IMR-90 (cell line): ENCODE data around the gene STRC. TPM values are rescaled to one million over a fixed set of nuclear protein-coding genes. Genes with fewer than 3 reads are reported as not detected.
"Not testable (repeated sequence)": the region's sequence is repeated elsewhere in the genome, so short reads cannot be mapped to it uniquely, and the experiment has no call there.

Experiments used
- ATAC-seq: fragments of 200-7000 bp; cut with Tn5 transposase; 2 replicates; pipeline ENCODE4 v1.9.1; 2020; ENCODE audit warnings: low read depth, mild to moderate bottlenecking, moderate library complexity
- BruUV-seq: library from RNA; stranded (reverse); fragments of 400-500 nt; replicated peaks from 2 replicates; lab custom pipeline; 2021; lab: Mats Ljungman, UMichigan
- CTCF ChIA-PET: fragments of 300-600 bp; formaldehyde crosslinking; extraction: SDS; loops from one replicate; lab custom pipeline; 2021; ENCODE audit warnings: antibody characterized with exemption; lab: Yijun Ruan, JAX
- POLR2A ChIA-PET: fragments of 300-600 bp; sonication (Branson Sonifier 250); formaldehyde crosslinking; loops from one replicate; lab custom pipeline; 2022; ENCODE audit warnings: antibody characterized with exemption; ENCODE audit not compliant: unreplicated experiment; lab: Charles Lee
- DNase-seq: peaks from one replicate; pipeline ENCODE4 v3.0.0; 2013
- H2AFZ ChIP-seq: replicated peaks from 2 replicates; pipeline ENCODE3; 2013; ENCODE audit warnings: low read length, mild to moderate bottlenecking; ENCODE audit not compliant: poor library complexity
- H2AK5ac ChIP-seq: 2 replicates; pipeline ENCODE4 v1.6.1; 2013; ENCODE audit warnings: low read depth, low read length, inconsistent platforms
- H2AK9ac ChIP-seq: replicated peaks from 2 replicates; pipeline ENCODE3; 2013; ENCODE audit warnings: mild to moderate bottlenecking, low read depth, low read length, moderate library complexity; ENCODE audit not compliant: poor library complexity
- H2BK120ac ChIP-seq: 2 replicates; pipeline ENCODE4 v1.6.1; 2013; ENCODE audit warnings: low read depth, low read length, inconsistent platforms
- H2BK15ac ChIP-seq: 3 replicates; pipeline ENCODE4 v1.6.1; 2013; ENCODE audit warnings: low read depth, low read length, inconsistent platforms
- H2BK20ac ChIP-seq: 2 replicates; pipeline ENCODE4 v1.6.1; 2013; ENCODE audit warnings: low read depth, mild to moderate bottlenecking, inconsistent platforms, low read length, moderate library complexity
- H2BK5ac ChIP-seq: 2 replicates; pipeline ENCODE4 v1.6.1; 2013; ENCODE audit warnings: mild to moderate bottlenecking, low read depth, low read length, inconsistent platforms; ENCODE audit not compliant: poor library complexity, severe bottlenecking
- H3K14ac ChIP-seq: replicated peaks from 2 replicates; pipeline ENCODE4 v1.6.1; 2013; ENCODE audit warnings: low read depth, low read length, inconsistent platforms
- H3K18ac ChIP-seq: 2 replicates; pipeline ENCODE4 v1.6.1; 2013; ENCODE audit warnings: low read depth, low read length, control low read depth
- H3K23ac ChIP-seq: 2 replicates; pipeline ENCODE4 v1.6.1; 2013; ENCODE audit warnings: low read depth, low read length, inconsistent platforms
- H3K27ac ChIP-seq: 2 replicates; pipeline ENCODE4 v1.5.1; 2013; ENCODE audit warnings: mild to moderate bottlenecking, control low read depth, low read length; ENCODE audit not compliant: insufficient read depth
- H3K27me3 ChIP-seq: 2 replicates; pipeline ENCODE4 v1.6.1; 2013; ENCODE audit warnings: low read length; ENCODE audit not compliant: control insufficient read depth, insufficient read depth
- H3K36me3 ChIP-seq: 2 replicates; pipeline ENCODE4 v1.6.1; 2013; ENCODE audit warnings: low read length, mixed read lengths; ENCODE audit not compliant: control insufficient read depth, insufficient read depth
- H3K4ac ChIP-seq: 2 replicates; pipeline ENCODE4 v1.6.1; 2013; ENCODE audit warnings: low read depth, low read length, inconsistent platforms
- H3K4me1 ChIP-seq: 2 replicates; pipeline ENCODE4 v1.6.1; 2013; ENCODE audit warnings: low read length, mixed read lengths; ENCODE audit not compliant: control insufficient read depth, insufficient read depth
- H3K4me2 ChIP-seq: 2 replicates; pipeline ENCODE4 v1.6.1; 2013; ENCODE audit warnings: low read depth, mild to moderate bottlenecking, control low read depth, low read length, moderate library complexity
- H3K4me3 ChIP-seq: 2 replicates; pipeline ENCODE4 v1.5.1; 2013; ENCODE audit warnings: low read depth, mild to moderate bottlenecking, control low read depth, low read length, moderate library complexity; ENCODE audit not compliant: insufficient read depth
- H3K56ac ChIP-seq: 2 replicates; pipeline ENCODE4 v1.6.1; 2013; ENCODE audit warnings: low read length, inconsistent platforms; ENCODE audit not compliant: insufficient read depth; ENCODE audit errors: extremely low read depth
- H3K79me1 ChIP-seq, 2 experiments: 2 replicates each; pipeline ENCODE4 v1.6.1; 2013; ENCODE audit warnings: low read length in 2 of 2, inconsistent platforms in 1 of 2, low read depth in 1 of 2
- H3K9ac ChIP-seq: 2 replicates; pipeline ENCODE4 v1.6.1; 2013; ENCODE audit warnings: low read depth, low read length, control low read depth
- H3K9me1 ChIP-seq: 2 replicates; pipeline ENCODE4 v1.6.1; 2013; ENCODE audit warnings: low read length, inconsistent platforms; ENCODE audit not compliant: insufficient read depth
- H3K9me3 ChIP-seq: 2 replicates; pipeline ENCODE4 v1.6.1; 2013; ENCODE audit warnings: low read length; ENCODE audit not compliant: control insufficient read depth, insufficient read depth
- H4K20me1 ChIP-seq: 2 replicates; pipeline ENCODE4 v1.6.1; 2013; ENCODE audit warnings: low read length, inconsistent platforms; ENCODE audit not compliant: insufficient read depth
- H4K5ac ChIP-seq: 2 replicates; pipeline ENCODE4 v1.6.1; 2013; ENCODE audit warnings: mild to moderate bottlenecking, low read depth, low read length, control low read depth
- H4K8ac ChIP-seq, 2 experiments: 2 replicates each; pipeline ENCODE4 v1.6.1; 2013; ENCODE audit warnings: low read depth in 2 of 2, low read length in 2 of 2, control low read depth in 1 of 2, inconsistent platforms in 1 of 2
- H4K91ac ChIP-seq: 2 replicates; pipeline ENCODE4 v1.6.1; 2013; ENCODE audit warnings: low read depth, low read length, inconsistent platforms; ENCODE audit not compliant: insufficient read depth
- WGBS, 2 experiments: methylation state at CpG; one replicate each; pipeline versions ENCODE4 v1.1.5 to v1.1.7; 2013; ENCODE audit warnings: missing lambda C conversion rate in 2 of 2; ENCODE audit not compliant: insufficient read length in 1 of 2; ENCODE audit errors: extremely low coverage in 2 of 2; 5-methylcytosine and 5-hydroxymethylcytosine counted together
- dilution Hi-C: fragments of 300-500 bp; cut with HindIII; formaldehyde crosslinking; loops from one replicate; pipeline ENCODE4 v1.14.3; 2018; ENCODE audit warnings: low sequenced_read_pairs; ENCODE audit not compliant: unreplicated experiment
- in situ Hi-C: fragments of 300-500 bp; cut with MboI; formaldehyde crosslinking; loops from 3 replicates; pipeline ENCODE4 v1.14.3; 2019; ENCODE audit warnings: low sequenced_read_pairs, inconsistent platforms, mixed read lengths
- intact Hi-C: fragments of 100-400 bp; cut with micrococcal nuclease; formaldehyde crosslinking; loops from 2 replicates; pipeline ENCODE4 v1.10.0; 2022
- polyA plus RNA-seq, 3 experiments: library from polyadenylated mRNA; depleted of rRNA; stranded (reverse); fragments of >200 nt; gene quantifications; 2 replicates each; pipeline ENCODE4 v1.2.3, GENCODE V29; 2012; ENCODE audit warnings: low replicate concordance in 1 of 3
- total RNA-seq: library from RNA; depleted of rRNA; stranded (reverse); fragments of >200 nt; gene quantifications from 2 replicates; pipeline ENCODE4 v1.2.3, GENCODE V29; 2012

Gene STRC
- total and polyA plus RNA-seq, 2 of the 4 experiments (the other 2 are of a cell fraction) = not detected

DNA sequence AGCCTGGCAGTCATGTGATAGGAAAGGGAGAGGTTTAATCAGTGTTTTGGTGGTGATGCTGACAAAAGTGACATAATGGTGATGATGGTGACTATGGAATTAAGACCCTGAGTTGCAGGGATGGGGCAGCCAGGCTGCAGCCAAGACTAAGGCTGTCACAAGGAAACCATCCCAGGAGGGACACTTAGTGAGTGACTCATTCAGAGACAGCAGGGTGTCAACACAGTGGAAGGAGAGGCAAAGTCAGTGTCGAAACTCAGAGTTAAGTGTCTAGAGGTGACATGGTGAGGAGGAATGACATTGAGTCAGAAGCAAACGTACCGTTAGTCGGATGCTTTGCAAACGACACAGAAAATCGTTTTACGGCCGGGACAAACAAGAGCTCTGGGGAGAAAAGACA, 44.7 kb upstream of the STRC start:
- DNase-seq, in situ Hi-C loops, H2AK9ac ChIP-seq, H3K14ac ChIP-seq, H2AK5ac ChIP-seq, H3K27ac ChIP-seq, H3K4me2 ChIP-seq, H3K36me3 ChIP-seq, H3K4me1 ChIP-seq, H2BK5ac ChIP-seq, ATAC-seq, H4K20me1 ChIP-seq, H3K9me3 ChIP-seq, dilution Hi-C loops, H2BK120ac ChIP-seq, H4K8ac ChIP-seq, H3K23ac ChIP-seq, H3K9ac ChIP-seq, POLR2A ChIA-PET, H3K79me1 ChIP-seq, intact Hi-C loops, H3K4me3 ChIP-seq, BruUV-seq, H4K5ac ChIP-seq, H3K27me3 ChIP-seq, CTCF ChIA-PET, H3K56ac ChIP-seq, H2BK20ac ChIP-seq, H3K9me1 ChIP-seq, H4K91ac ChIP-seq, H3K18ac ChIP-seq, H2AFZ ChIP-seq, H2BK15ac ChIP-seq, H3K4ac ChIP-seq: not testable (repeated sequence)
- WGBS, 2 experiments = no CpG with 5 or more reads among the region's 8 CpGs

DNA sequence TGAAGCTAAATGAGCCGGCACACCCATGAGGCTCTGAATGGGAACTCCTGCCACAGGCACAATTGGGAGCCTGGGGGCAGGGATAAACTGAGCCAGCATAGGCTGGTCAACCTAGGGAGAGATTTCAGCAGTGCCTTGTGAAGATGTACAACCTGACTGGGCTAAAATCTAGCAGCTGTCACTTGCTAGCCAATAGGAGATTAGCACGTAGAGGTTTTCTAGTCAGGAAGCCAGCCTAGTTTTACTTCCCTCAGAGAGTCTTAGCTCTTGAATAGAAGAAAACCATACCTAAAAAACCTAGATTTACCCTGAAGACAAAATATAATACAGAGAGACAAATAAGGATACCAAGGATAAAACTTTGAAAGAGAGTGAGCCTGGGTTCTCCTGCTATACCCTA, 43.7 kb upstream of the STRC start:
- H3K27ac ChIP-seq, H4K5ac ChIP-seq, H3K4ac ChIP-seq, POLR2A ChIA-PET, H4K91ac ChIP-seq, H3K14ac ChIP-seq, intact Hi-C loops, dilution Hi-C loops, H3K4me1 ChIP-seq, BruUV-seq, H2BK5ac ChIP-seq, H3K9me3 ChIP-seq, CTCF ChIA-PET, H3K36me3 ChIP-seq, H2BK15ac ChIP-seq, H3K18ac ChIP-seq, H3K56ac ChIP-seq, H3K79me1 ChIP-seq, H3K23ac ChIP-seq, DNase-seq, H3K4me2 ChIP-seq, H2BK20ac ChIP-seq, H3K9ac ChIP-seq, H3K27me3 ChIP-seq, H2AK9ac ChIP-seq, H2BK120ac ChIP-seq, H3K4me3 ChIP-seq, H4K20me1 ChIP-seq, ATAC-seq, in situ Hi-C loops, H2AFZ ChIP-seq, H4K8ac ChIP-seq, H2AK5ac ChIP-seq, H3K9me1 ChIP-seq: not testable (repeated sequence)
- WGBS, 2 experiments = no CpG with 5 or more reads among the region's 2 CpGs
